ENCODE measurements around the gene NDUFS6. TPM values are rescaled to one million over a fixed set of nuclear protein-coding genes. Genes with fewer than 3 reads are reported as not detected.

NDUFS6 gene
- total and polyA plus RNA-seq, 2 of the 4 experiments (the other 2 are of a cell fraction), result 10.4 to 69.0 TPM

DNA sequence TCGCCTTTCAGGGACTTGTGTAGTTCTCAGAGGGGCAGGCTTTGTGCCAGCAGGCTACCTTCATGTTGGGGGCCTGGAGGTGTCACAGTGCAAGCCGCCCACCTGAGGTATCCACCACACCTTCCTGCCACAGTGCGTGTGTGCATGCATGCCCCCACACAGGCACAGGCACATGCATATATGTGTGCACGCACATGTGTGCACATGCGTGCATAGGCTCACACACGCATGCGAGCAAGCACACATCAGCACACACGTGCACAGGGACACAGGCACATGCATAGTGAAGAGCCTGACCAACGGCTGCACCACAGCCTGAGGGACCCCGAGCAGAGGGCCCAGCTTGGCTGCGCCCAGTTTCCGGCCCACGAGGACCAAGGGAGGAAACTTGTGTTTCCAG, 45.4 kb downstream of the NDUFS6 start:
- H3K56ac ChIP-seq (ENCODE audit: extremely low read depth, insufficient read depth, low read length), result no peak overlapping the region
- no peaks in the 10 kb centered on the region for H3K9me1 ChIP-seq (ENCODE audit: insufficient read depth, low read length)
- H3K4me2 ChIP-seq (ENCODE audit: low read depth, low read length), result no peak overlapping the region
- H2AK9ac ChIP-seq (replicated peaks; ENCODE audit: low read depth, low read length, poor library complexity), result no peak overlapping the region
- H2BK20ac ChIP-seq (ENCODE audit: low read depth, low read length), result no peak overlapping the region
- H3K18ac ChIP-seq (ENCODE audit: low read depth, low read length), result no peak overlapping the region
- in situ Hi-C loops (cut with MboI; ENCODE audit: low sequenced_read_pairs) (no loop called here), intact Hi-C loops (cut with micrococcal nuclease) (no loop called here), dilution Hi-C loops (cut with HindIII; ENCODE audit: low sequenced_read_pairs, unreplicated experiment) (no loop called here)
- no peak overlapping the region for H2AFZ ChIP-seq (replicated peaks; ENCODE audit: low read length, poor library complexity)
- H3K23ac ChIP-seq (ENCODE audit: low read depth, low read length), result no peak overlapping the region
- no peak overlapping the region for H3K27ac ChIP-seq (ENCODE audit: insufficient read depth, low read length)
- TF ChIP-seq BHLHE40 (IDR thresholded peaks at IDR 0.05; ENCODE audit: low read depth, low read length) (no peak), CHD1 (IDR thresholded peaks at IDR 0.05; ENCODE audit: low read depth, low read length) (no peak), MXI1 (IDR thresholded peaks at IDR 0.05; ENCODE audit: borderline replicate concordance, low read depth, low read length) (no peak), NFE2L2 (IDR thresholded peaks at IDR 0.05; ENCODE audit: low read depth, low read length) (no peak), SMC3 (IDR thresholded peaks at IDR 0.05; ENCODE audit: low read depth, low read length) (no peak), MAFK (IDR thresholded peaks at IDR 0.05; ENCODE audit: low read depth, low read length) (no peak), MAZ (IDR thresholded peaks at IDR 0.05; ENCODE audit: borderline replicate concordance, low read depth, low read length) (no peak), RCOR1 (IDR thresholded peaks at IDR 0.05; ENCODE audit: insufficient replicate concordance, low read length) (no peak), POLR2A (IDR thresholded peaks at IDR 0.05; ENCODE audit: low read depth, low read length) (no peak)
- TF ChIP-seq, protein P1, sequence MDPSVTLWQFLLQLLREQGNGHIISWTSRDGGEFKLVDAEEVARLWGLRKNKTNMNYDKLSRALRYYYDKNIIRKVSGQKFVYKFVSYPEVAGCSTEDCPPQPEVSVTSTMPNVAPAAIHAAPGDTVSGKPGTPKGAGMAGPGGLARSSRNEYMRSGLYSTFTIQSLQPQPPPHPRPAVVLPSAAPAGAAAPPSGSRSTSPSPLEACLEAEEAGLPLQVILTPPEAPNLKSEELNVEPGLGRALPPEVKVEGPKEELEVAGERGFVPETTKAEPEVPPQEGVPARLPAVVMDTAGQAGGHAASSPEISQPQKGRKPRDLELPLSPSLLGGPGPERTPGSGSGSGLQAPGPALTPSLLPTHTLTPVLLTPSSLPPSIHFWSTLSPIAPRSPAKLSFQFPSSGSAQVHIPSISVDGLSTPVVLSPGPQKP (IDR thresholded peaks at IDR 0.05; ENCODE audit: borderline replicate concordance, low read depth, low read length), result no peak
- TF ChIP-seq, protein P2, sequence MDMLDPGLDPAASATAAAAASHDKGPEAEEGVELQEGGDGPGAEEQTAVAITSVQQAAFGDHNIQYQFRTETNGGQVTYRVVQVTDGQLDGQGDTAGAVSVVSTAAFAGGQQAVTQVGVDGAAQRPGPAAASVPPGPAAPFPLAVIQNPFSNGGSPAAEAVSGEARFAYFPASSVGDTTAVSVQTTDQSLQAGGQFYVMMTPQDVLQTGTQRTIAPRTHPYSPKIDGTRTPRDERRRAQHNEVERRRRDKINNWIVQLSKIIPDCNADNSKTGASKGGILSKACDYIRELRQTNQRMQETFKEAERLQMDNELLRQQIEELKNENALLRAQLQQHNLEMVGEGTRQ (IDR thresholded peaks at IDR 0.05; ENCODE audit: low read depth, low read length), result no peak
- TF ChIP-seq, protein P3, sequence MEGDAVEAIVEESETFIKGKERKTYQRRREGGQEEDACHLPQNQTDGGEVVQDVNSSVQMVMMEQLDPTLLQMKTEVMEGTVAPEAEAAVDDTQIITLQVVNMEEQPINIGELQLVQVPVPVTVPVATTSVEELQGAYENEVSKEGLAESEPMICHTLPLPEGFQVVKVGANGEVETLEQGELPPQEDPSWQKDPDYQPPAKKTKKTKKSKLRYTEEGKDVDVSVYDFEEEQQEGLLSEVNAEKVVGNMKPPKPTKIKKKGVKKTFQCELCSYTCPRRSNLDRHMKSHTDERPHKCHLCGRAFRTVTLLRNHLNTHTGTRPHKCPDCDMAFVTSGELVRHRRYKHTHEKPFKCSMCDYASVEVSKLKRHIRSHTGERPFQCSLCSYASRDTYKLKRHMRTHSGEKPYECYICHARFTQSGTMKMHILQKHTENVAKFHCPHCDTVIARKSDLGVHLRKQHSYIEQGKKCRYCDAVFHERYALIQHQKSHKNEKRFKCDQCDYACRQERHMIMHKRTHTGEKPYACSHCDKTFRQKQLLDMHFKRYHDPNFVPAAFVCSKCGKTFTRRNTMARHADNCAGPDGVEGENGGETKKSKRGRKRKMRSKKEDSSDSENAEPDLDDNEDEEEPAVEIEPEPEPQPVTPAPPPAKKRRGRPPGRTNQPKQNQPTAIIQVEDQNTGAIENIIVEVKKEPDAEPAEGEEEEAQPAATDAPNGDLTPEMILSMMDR (conservative IDR thresholded peaks at IDR 0.05; ENCODE audit: low read depth, low read length), result no peak
- H2BK120ac ChIP-seq (ENCODE audit: low read depth, low read length), result no peak overlapping the region
- no peaks in the 10 kb centered on the region for H3K4me1 ChIP-seq (ENCODE audit: control insufficient read depth, insufficient read depth, low read length)
- H3K9me3 ChIP-seq (ENCODE audit: control insufficient read depth, insufficient read depth, low read length), result no peaks in the 10 kb centered on the region; the same call in 1 of the 2 replicates
- H2AK5ac ChIP-seq (ENCODE audit: low read depth, low read length), result no peak overlapping the region
- H4K5ac ChIP-seq (ENCODE audit: low read depth, low read length), result no peak overlapping the region
- ATAC-seq (ENCODE audit: low read depth), result no peak
- H3K14ac ChIP-seq (replicated peaks; ENCODE audit: low read depth, low read length), result no peak overlapping the region
- H3K36me3 ChIP-seq (ENCODE audit: control insufficient read depth, insufficient read depth, low read length), result no peaks in the 10 kb centered on the region
- ChIA-PET CTCF (no interaction called here), POLR2A (ENCODE audit: unreplicated experiment) (no interaction called here)
- H3K4me3 ChIP-seq (ENCODE audit: insufficient read depth, low read depth, low read length), result no peak overlapping the region
- DNase-seq, result no peak
- H2BK5ac ChIP-seq (ENCODE audit: low read depth, low read length, poor library complexity, severe bottlenecking), result no peak overlapping the region
- no peak overlapping the region for H2BK15ac ChIP-seq (ENCODE audit: low read depth, low read length)
- peaks cover 35% of the 10 kb centered on the region for H3K27me3 ChIP-seq (ENCODE audit: control insufficient read depth, insufficient read depth, low read length)
- no peaks in the 10 kb centered on the region for H4K20me1 ChIP-seq (ENCODE audit: insufficient read depth, low read length)
- H4K8ac ChIP-seq (ENCODE audit: low read depth in 2 of 2, low read length in 2 of 2), result no peak overlapping the region
- no peaks in the 10 kb centered on the region for H3K79me1 ChIP-seq (ENCODE audit: low read depth in 1 of 2, low read length in 2 of 2)
- no TSS peak for BruUV-seq (replicated peaks)
- no peak overlapping the region for H3K4ac ChIP-seq (ENCODE audit: low read depth, low read length)
- 80% methylated on average over 6 of the region's 13 CpGs; no CpG with 5 or more reads in 1 of the 2 experiments for WGBS, 2 experiments (ENCODE audit: extremely low coverage in 2 of 2, insufficient read length in 1 of 2)
- no peak overlapping the region for H4K91ac ChIP-seq (ENCODE audit: insufficient read depth, low read depth, low read length)
- H3K9ac ChIP-seq (ENCODE audit: low read depth, low read length), result no peak overlapping the region

Measured in IMR-90 (cell line).